HCT116 (cell line): ENCODE results near the gene PKHD1. TPM values are rescaled to one million over a fixed set of nuclear protein-coding genes. Genes with fewer than 3 reads are reported as not detected.

ENCODE experiments used
- ATAC-seq: fragments of 200-7000 bp; cut with Tn5 transposase; 2 replicates; pipeline ENCODE4 v1.9.1; 2020; ENCODE audit warnings: mild to moderate bottlenecking, moderate library complexity
- BruUV-seq: library from RNA; stranded (reverse); fragments of 400-500 nt; replicated peaks from 2 replicates; lab custom pipeline; 2021; lab: Mats Ljungman, UMichigan
- CTCF ChIA-PET: fragments of 300-600 bp; sonication (Branson Sonifier 250); formaldehyde crosslinking; loops from one replicate; lab custom pipeline; 2021; ENCODE audit warnings: antibody characterized with exemption; lab: Charles Lee
- POLR2A ChIA-PET: fragments of 300-600, 350-600 bp; sonication (Branson Sonifier 250); formaldehyde crosslinking; loops from one replicate; lab custom pipeline; 2021; ENCODE audit warnings: antibody characterized with exemption; lab: Charles Lee
- RAD21 ChIA-PET, 2 experiments: fragments of 300-600 bp; sonication (Branson Sonifier 250); formaldehyde crosslinking; loops; one replicate each; lab custom pipeline; 2023; ENCODE audit warnings: low total read pairs in 2 of 2; ENCODE audit not compliant: uncharacterized antibody in 2 of 2, unreplicated experiment in 2 of 2, low non-redundant PET in 1 of 2; lab: Charles Lee
- DNase-seq: peaks from one replicate; pipeline ENCODE4 v3.0.0-alpha.2; 2010; ENCODE audit warnings: low read depth, low spot score
- H2AFZ ChIP-seq: fragments of 200-600 bp; shearing (Covaris generic), sonication (generic); 2 replicates; pipeline ENCODE4 v1.6.1; 2017; ENCODE audit warnings: low read depth, mixed run types, mixed read lengths, antibody characterized with exemption, low read length; ENCODE audit not compliant: poor library complexity, severe bottlenecking
- H3K27ac ChIP-seq: 2 replicates; pipeline ENCODE4 v1.5.1; 2012; ENCODE audit warnings: low read depth, low read length
- H3K27me3 ChIP-seq: fragments of 200-600 bp; sonication (generic); 2 replicates; pipeline ENCODE4 v1.6.1; 2016; ENCODE audit warnings: mixed run types, low read length, mixed read lengths; ENCODE audit not compliant: insufficient read depth
- H3K36me3 ChIP-seq, 2 experiments: fragments of 200-500 bp in 1 of 2; fragments of 200-600 bp in 1 of 2; sonication (Bioruptor generic) in 1 of 2; sonication (generic) in 1 of 2; 2 replicates each; pipeline versions ENCODE4 v1.5.1 to v1.6.1; 2014 to 2016; ENCODE audit warnings: low read length in 2 of 2, inconsistent platforms in 1 of 2, mixed read lengths in 1 of 2, mixed run types in 1 of 2; ENCODE audit not compliant: insufficient read depth in 2 of 2, control insufficient read depth in 1 of 2
- H3K4me1 ChIP-seq, 2 experiments: fragments of 200-600 bp in 1 of 2; sonication (generic) in 1 of 2; 2 replicates each; pipeline versions ENCODE4 v1.5.1 to v1.6.1; 2012 to 2017; ENCODE audit warnings: low read length in 2 of 2, inconsistent platforms in 1 of 2, mild to moderate bottlenecking in 1 of 2, mixed read lengths in 1 of 2, mixed run types in 1 of 2, moderate library complexity in 1 of 2; ENCODE audit not compliant: insufficient read depth in 2 of 2, control insufficient read depth in 1 of 2
- H3K4me2 ChIP-seq: fragments of 200-600 bp; sonication (generic); 2 replicates; pipeline ENCODE4 v1.6.1; 2017; ENCODE audit warnings: mixed run types, low read length, mixed read lengths
- H3K4me3 ChIP-seq, 2 experiments: fragments of 200-600 bp in 1 of 2; sonication (generic) in 1 of 2; replicated peaks in 1 of 2; 2 replicates each; pipeline ENCODE4 v1.5.1; 2011 to 2016; ENCODE audit warnings: low read length in 2 of 2, control low read depth in 1 of 2, low read depth in 1 of 2, mild to moderate bottlenecking in 1 of 2, mixed read lengths in 1 of 2, mixed run types in 1 of 2
- H3K79me2 ChIP-seq: fragments of 200-600 bp; sonication (generic); 2 replicates; pipeline ENCODE4 v1.6.1; 2017; ENCODE audit warnings: mild to moderate bottlenecking, mixed run types, low read length, moderate library complexity, mixed read lengths; ENCODE audit not compliant: insufficient read depth
- H3K9ac ChIP-seq: fragments of 200-600 bp; sonication (generic); 2 replicates; pipeline ENCODE4 v1.6.1; 2016; ENCODE audit warnings: low read length, mixed read lengths
- H3K9me2 ChIP-seq: fragments of 200-600 bp; sonication (generic), shearing (Covaris generic); 2 replicates; pipeline ENCODE4 v1.6.1; 2017; ENCODE audit warnings: mixed run types, mild to moderate bottlenecking, moderate library complexity; ENCODE audit not compliant: insufficient read depth
- H3K9me3 ChIP-seq, 2 experiments: fragments of 200-500 bp in 1 of 2; fragments of 200-600 bp in 1 of 2; sonication (Bioruptor generic) in 1 of 2; sonication (generic) in 1 of 2; 2 replicates each; pipeline ENCODE4 v1.6.1; 2014 to 2017; ENCODE audit warnings: low read length in 2 of 2, mixed read lengths in 2 of 2, inconsistent platforms in 1 of 2, low read depth in 1 of 2, mild to moderate bottlenecking in 1 of 2, mixed run types in 1 of 2, moderate library complexity in 1 of 2; ENCODE audit not compliant: control insufficient read depth in 1 of 2, insufficient read depth in 1 of 2
- H4K20me1 ChIP-seq: fragments of 200-600 bp; sonication (generic), shearing (Covaris generic); 2 replicates; pipeline ENCODE4 v1.6.1; 2017; ENCODE audit warnings: mixed run types, mild to moderate bottlenecking, moderate library complexity; ENCODE audit not compliant: insufficient read depth
- CBX3 ChIP-seq: IDR thresholded peaks from 2 replicates; pipeline ENCODE4 v1.6.1; 2012; ENCODE audit warnings: low read depth
- CTCF ChIP-seq, 3 experiments: fragments of 200-600 bp in 1 of 3; sonication (generic) in 1 of 3; IDR thresholded peaks in 2 of 3; conservative IDR thresholded peaks in 1 of 3; 2 replicates each; pipeline ENCODE4 v1.5.1; 2012 to 2017; ENCODE audit warnings: low read depth in 2 of 3, low read length in 2 of 3, antibody characterized with exemption in 1 of 3, borderline replicate concordance in 1 of 3, control low read depth in 1 of 3, mild to moderate bottlenecking in 1 of 3, mixed read lengths in 1 of 3, mixed run types in 1 of 3, moderate library complexity in 1 of 3; ENCODE audit not compliant: insufficient read depth in 1 of 3
- RAD21 ChIP-seq: IDR thresholded peaks from 2 replicates; pipeline ENCODE4 v1.6.1; 2012; ENCODE audit warnings: low read depth, mild to moderate bottlenecking
- SIN3A ChIP-seq: IDR thresholded peaks from 2 replicates; pipeline ENCODE4 v1.6.1; 2012; ENCODE audit warnings: low read depth
- SP1 ChIP-seq: IDR thresholded peaks from 2 replicates; pipeline ENCODE4 v1.6.1; 2012; ENCODE audit warnings: low read depth
- SRF ChIP-seq: IDR thresholded peaks from 2 replicates; pipeline ENCODE4 v1.6.1; 2012; ENCODE audit warnings: low read depth
- TCF7L2 ChIP-seq: IDR thresholded peaks from 2 replicates; pipeline ENCODE4 v1.7.0; 2011; ENCODE audit warnings: borderline replicate concordance, inconsistent platforms; ENCODE audit not compliant: insufficient read depth, insufficient read length; ENCODE audit errors: extremely low read depth
- YY1 ChIP-seq: IDR thresholded peaks from 2 replicates; pipeline ENCODE4 v1.6.1; 2011; ENCODE audit warnings: low read length, low read depth, moderate library complexity, mild to moderate bottlenecking; ENCODE audit not compliant: insufficient replicate concordance; ENCODE audit errors: extremely low read depth
- ZFX ChIP-seq: fragments of 450-650 bp; IDR thresholded peaks from 2 replicates; pipeline ENCODE4 v1.6.1; 2017
- intact Hi-C: fragments of 100-400 bp; cut with micrococcal nuclease; formaldehyde crosslinking; loops from 2 replicates; pipeline ENCODE4 v1.10.0; 2022
- total RNA-seq: library from RNA; stranded (reverse); gene quantifications from one replicate; pipeline ENCODE4 v1.2.1, GENCODE V29; 2021; ENCODE audit not compliant: unreplicated experiment
- TF ChIP-seq, protein P1 (sequence below): IDR thresholded peaks from 2 replicates; pipeline ENCODE4 v1.6.1; 2011; ENCODE audit warnings: mild to moderate bottlenecking, low read length, moderate library complexity; ENCODE audit not compliant: insufficient replicate concordance; ENCODE audit errors: extremely low read depth

Gene PKHD1
- total RNA-seq, 1 experiment from 2014 or later, result not detected

DNA sequence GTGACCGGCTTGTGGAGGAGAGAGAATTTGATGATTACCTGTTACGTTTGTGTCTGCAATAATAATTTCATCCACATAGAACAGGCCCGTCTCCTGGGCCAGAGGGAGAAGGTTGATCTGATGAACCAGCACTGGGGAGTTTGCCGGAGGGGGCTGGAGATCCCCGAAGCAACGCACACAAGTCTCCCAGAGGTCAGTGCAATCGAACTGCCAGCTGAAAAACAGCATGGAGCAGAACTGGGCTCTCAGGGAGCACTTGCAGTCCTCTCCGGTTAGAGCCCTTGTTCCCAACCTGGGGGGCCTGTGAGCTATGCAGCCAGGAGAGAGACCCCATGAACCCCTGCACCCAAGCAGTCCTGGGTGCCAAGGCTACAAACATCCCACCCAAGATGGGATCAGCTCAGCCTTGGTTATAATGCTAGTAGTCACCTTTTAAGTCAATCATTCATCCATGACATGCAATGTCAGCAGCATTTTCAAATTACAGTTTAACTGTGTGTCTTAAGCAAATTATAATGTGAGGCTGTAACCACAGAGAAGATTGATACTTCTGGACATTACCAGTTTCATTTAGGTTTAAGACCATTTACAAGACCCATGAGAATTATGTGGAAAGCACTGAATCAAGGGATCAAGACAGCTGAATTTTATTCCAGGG lies 34.2 kb downstream of the PKHD1 start (continued):
- TF ChIP-seq, protein P1, sequence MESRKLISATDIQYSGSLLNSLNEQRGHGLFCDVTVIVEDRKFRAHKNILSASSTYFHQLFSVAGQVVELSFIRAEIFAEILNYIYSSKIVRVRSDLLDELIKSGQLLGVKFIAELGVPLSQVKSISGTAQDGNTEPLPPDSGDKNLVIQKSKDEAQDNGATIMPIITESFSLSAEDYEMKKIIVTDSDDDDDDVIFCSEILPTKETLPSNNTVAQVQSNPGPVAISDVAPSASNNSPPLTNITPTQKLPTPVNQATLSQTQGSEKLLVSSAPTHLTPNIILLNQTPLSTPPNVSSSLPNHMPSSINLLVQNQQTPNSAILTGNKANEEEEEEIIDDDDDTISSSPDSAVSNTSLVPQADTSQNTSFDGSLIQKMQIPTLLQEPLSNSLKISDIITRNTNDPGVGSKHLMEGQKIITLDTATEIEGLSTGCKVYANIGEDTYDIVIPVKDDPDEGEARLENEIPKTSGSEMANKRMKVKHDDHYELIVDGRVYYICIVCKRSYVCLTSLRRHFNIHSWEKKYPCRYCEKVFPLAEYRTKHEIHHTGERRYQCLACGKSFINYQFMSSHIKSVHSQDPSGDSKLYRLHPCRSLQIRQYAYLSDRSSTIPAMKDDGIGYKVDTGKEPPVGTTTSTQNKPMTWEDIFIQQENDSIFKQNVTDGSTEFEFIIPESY, result no peak
- TF ChIP-seq RAD21, result no peak
- no peak for TF ChIP-seq SIN3A
- no peak for TF ChIP-seq ZFX

- DNase-seq (no peak), ATAC-seq (no peak)
- no peak overlapping the region for H3K9ac ChIP-seq
- H3K4me3 ChIP-seq, result no peak overlapping the region
- TF ChIP-seq TCF7L2 (no peak), SRF (no peak), YY1 (no peak), CTCF (IDR thresholded peaks at IDR 0.05 in 2 of 3, conservative IDR thresholded peaks at IDR 0.05 in 1 of 3; ENCODE audit: borderline replicate concordance in 1 of 3, insufficient read depth in 1 of 3, low read depth in 2 of 3, low read length in 2 of 3) (no peak), CBX3 (no peak), SP1 (no peak)
- no peaks in the 10 kb centered on the region for H3K79me2 ChIP-seq
- no peaks in the 10 kb centered on the region for H4K20me1 ChIP-seq
- intact Hi-C loops, result no loop called here
- H3K9me3 ChIP-seq, result no peaks in the 10 kb centered on the region
- H3K27me3 ChIP-seq, result peaks cover 48% of the 10 kb centered on the region; the same call in 1 of the 2 replicates
- RAD21 ChIA-PET, result interaction anchor here in 1 of 2 experiments (0.9 kb wide), 1 partner anchor 183 kb away, joined by 3 read pairs; no protein-coding TSS in a partner anchor
- no peaks in the 10 kb centered on the region for H3K4me1 ChIP-seq
- CTCF ChIA-PET, result interaction anchor here (0.6 to 2.0 kb wide), 15 partner anchors 8 to 195 kb away, joined by 3 to 11 read pairs (median 3); no protein-coding TSS in a partner anchor
- no peaks in the 10 kb centered on the region for H3K9me2 ChIP-seq
- POLR2A ChIA-PET, result no interaction called here
- H2AFZ ChIP-seq, result no peak overlapping the region
- BruUV-seq, result no TSS peak
- no peak overlapping the region for H3K27ac ChIP-seq
- no peaks in the 10 kb centered on the region for H3K36me3 ChIP-seq
- H3K4me2 ChIP-seq, result no peak overlapping the region
Measured at GRCh38 chr6:52050051-52050405, 37.4 kb downstream of the PKHD1 start.
